HG03196 (cell line): ENCODE results near the gene CORT.
"Not testable (repeated sequence)": the region's sequence is repeated elsewhere in the genome, so short reads cannot be mapped to it uniquely, and the experiment has no call there.

Experiments used
- ATAC-seq: cut with Tn5 transposase; IDR thresholded peaks from one replicate; pipeline ENCODE4 v1.9.1; 2021; ENCODE audit not compliant: unreplicated experiment

The CORT gene

DNA sequence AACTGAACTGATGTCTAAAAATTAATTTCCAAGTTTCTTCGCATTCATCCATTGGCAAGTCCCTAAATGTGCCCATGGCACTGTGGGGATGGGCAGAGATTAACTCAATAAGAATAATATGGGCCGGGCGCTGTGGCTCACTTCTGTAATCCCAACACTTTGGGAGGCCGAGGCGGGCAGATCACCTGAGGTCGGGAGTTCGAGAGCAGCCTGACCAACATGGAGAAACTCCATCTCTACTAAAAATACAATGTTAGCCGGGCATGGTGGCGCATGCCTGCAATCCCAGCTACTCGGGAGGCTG is 24.4 kb downstream of the CORT start:
- not testable (repeated sequence) for ATAC-seq

GRCh38 chr1:10474613-10475507 is 25.0 kb downstream of the CORT start, which contains the start of gene PEX14:
Gene PEX14 (plus strand): TSS chr1:10474950. CDS start chr1:10474967, 17 bp downstream.
- peak; percentile 56 for ATAC-seq

- no peak for ATAC-seq
Observed at GRCh38 chr1:10475510-10475909, 25.7 kb downstream of the CORT start.

- ATAC-seq = no peak
Observed at GRCh38 chr1:10479296-10479695, 29.5 kb downstream of the CORT start.

GRCh38 chr1:10480614-10481013 is 30.8 kb downstream of the CORT start:
- ATAC-seq = no peak

GRCh38 chr1:10484521-10484920 is 34.7 kb downstream of the CORT start:
- no peak for ATAC-seq

GRCh38 chr1:10489291-10490055 is 39.6 kb downstream of the CORT start:
- no peak for ATAC-seq

GRCh38 chr1:10490286-10490970 is 40.6 kb downstream of the CORT start:
- ATAC-seq = no peak

GRCh38 chr1:10494418-10494753 is 44.6 kb downstream of the CORT start:
- peak; percentile 6 for ATAC-seq

GRCh38 chr1:10494754-10495474 is 45.1 kb downstream of the CORT start:
- ATAC-seq = peak; percentile 69

DNA sequence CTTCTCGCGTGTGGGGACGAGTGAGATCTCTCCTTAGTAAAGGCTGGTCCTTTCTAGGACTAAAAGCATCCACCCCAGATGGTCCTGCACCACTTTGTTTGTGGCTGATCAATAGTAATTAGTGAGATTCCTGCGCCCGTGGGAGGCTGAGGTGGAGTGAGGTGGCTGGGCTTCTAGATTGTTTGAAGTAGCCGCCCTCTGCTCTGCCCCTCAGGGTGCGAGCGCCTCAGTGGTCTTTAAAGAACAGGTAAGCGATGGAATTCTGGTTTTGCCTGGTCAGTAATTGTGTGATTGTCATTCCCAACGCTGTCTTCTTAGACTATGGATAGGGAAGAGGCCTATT is 45.6 kb downstream of the CORT start:
- ATAC-seq = no peak

DNA sequence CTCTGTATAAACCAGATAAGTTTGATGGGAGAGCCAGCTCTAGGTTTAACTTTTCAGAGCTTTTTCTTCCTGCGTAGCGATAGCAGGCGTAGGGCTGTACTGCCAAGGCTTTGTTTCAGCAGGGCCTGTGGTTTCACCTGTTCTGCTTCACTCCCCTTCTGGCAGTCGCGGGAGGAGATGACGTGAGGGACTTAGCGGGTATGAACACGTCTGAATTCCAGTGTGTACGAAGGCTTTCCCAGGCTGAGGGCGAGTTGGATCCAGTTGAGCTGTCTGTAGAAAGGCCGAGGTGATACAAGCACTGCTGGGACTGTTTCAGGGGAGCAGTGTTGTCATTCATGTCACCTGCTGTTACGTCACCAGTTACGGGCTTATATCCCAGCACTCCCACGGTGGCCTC is 46.1 kb downstream of the CORT start:
- no peak for ATAC-seq

- ATAC-seq = no peak
Observed at GRCh38 chr1:10497109-10497508, 47.3 kb downstream of the CORT start.

DNA sequence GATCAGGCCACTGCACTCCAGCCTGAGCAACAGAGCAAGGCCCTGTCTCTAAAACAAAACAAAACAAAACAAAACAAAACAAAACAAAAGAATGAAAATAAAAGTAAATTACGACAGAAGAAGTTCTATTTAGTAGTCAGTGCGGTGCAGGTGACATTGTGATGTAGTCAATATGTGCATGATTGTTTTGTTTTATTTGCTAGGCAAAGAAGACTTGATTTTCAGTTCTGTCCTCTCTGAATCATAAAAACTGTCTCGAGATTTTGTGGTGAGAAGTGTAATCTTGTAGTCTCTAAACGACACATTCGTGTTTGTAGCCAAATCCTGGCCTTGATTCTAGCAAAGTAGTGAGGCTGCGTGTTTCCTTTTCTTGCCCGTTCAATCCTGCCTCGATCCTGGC is 48.4 kb downstream of the CORT start:
- no peak for ATAC-seq
